T-helper 2 cell (primary cell): ENCODE results near the gene SYTL3.
A peak's percentile ranks its signal among the peaks of the same experiment; 100 is the strongest.
"Not testable (repeated sequence)": the region's sequence is repeated elsewhere in the genome, so short reads cannot be mapped to it uniquely, and the experiment has no call there.

Source experiments
- DNase-seq, 5 experiments: peaks; one replicate each; pipeline versions ENCODE4 v3.0.0 to v3.0.0-alpha.2; 2012 to 2022

The SYTL3 gene

GRCh38 chr6:158639056-158639455, 10.8 kb upstream of the SYTL3 start:
- DNase-seq = no peak

- DNase-seq = no peak
Measured at GRCh38 chr6:158640519-158640918, 9.3 kb upstream of the SYTL3 start.

- no peak for DNase-seq
Measured at GRCh38 chr6:158642097-158642601, 7.7 kb upstream of the SYTL3 start.

GRCh38 chr6:158643836-158644230, 6.0 kb upstream of the SYTL3 start:
- DNase-seq = no peak

GRCh38 chr6:158644231-158645063, 5.4 kb upstream of the SYTL3 start, which contains the start of gene DYNLT1:
Gene DYNLT1, minus strand, starts transcription at chr6:158644743. Its CDS starts 35 bp downstream, at chr6:158644708.
- DNase-seq = peak; percentile 79 to 86 (median 82)

GRCh38 chr6:158645064-158646022, 4.5 kb upstream of the SYTL3 start:
- DNase-seq = peak in 1 of 5 experiments; percentile 90

GRCh38 chr6:158646023-158646910, 3.6 kb upstream of the SYTL3 start:
- DNase-seq = no peak

GRCh38 chr6:158647501-158647900, 2.4 kb upstream of the SYTL3 start:
- DNase-seq = no peak

GRCh38 chr6:158648682-158649131, 1.1 kb upstream of the SYTL3 start:
- DNase-seq = peak in 1 of 5 experiments; percentile 86

- DNase-seq = not testable (repeated sequence)
Measured at GRCh38 chr6:158651981-158652737, 2.3 kb downstream of the SYTL3 start.

GRCh38 chr6:158653577-158654354, 3.9 kb downstream of the SYTL3 start:
- peak; percentile 45 to 100 (median 85) for DNase-seq

GRCh38 chr6:158654498-158654897, 4.6 kb downstream of the SYTL3 start:
- peak in 1 of 5 experiments; percentile 33 for DNase-seq

GRCh38 chr6:158654960-158655489, 5.2 kb downstream of the SYTL3 start:
- peak in 1 of 5 experiments; percentile 57 for DNase-seq

GRCh38 chr6:158655569-158656450, 6.0 kb downstream of the SYTL3 start:
- no peak for DNase-seq

- DNase-seq = not testable (repeated sequence)
Measured at GRCh38 chr6:158656986-158657385, 7.1 kb downstream of the SYTL3 start.

GRCh38 chr6:158660333-158660754, 10.5 kb downstream of the SYTL3 start:
- DNase-seq = peak in 3 of 5 experiments; percentile 33 to 58 (median 42)

- DNase-seq = no peak
Measured at GRCh38 chr6:158661156-158661685, 11.4 kb downstream of the SYTL3 start.

GRCh38 chr6:158662607-158662953, 12.7 kb downstream of the SYTL3 start:
- DNase-seq = no peak
